Measurements from ENCODE around the gene VGLL3. TPM values are rescaled to one million over a fixed set of nuclear protein-coding genes. Genes with fewer than 3 reads are reported as not detected.

VGLL3 gene
- total RNA-seq, 1 experiment from 2014 or later = 0.10 TPM

DNA sequence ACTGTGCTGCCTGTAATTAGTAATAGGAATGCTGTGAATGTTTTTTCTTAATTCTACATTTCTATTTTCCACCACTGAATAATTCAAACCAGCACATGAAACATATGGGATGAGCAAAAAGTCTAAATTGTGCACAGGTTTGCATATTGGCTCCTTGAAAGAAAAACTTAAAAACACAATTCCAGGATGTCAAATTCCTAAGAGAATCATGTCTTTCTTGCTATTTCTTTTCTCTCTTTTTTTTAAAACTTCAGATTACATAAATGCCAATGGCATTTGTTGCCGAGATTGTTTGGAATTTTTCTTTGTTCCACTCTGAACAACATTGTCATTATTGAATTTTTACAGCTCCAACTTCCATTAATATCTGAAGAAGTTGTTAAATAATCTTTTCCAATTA, 60.8 kb downstream of the VGLL3 start:
- BruUV-seq (replicated peaks) = no TSS peak
- H3K79me2 ChIP-seq (ENCODE audit: insufficient read depth, low read length) = no peaks in the 10 kb centered on the region
- ATAC-seq = no peak

DNA sequence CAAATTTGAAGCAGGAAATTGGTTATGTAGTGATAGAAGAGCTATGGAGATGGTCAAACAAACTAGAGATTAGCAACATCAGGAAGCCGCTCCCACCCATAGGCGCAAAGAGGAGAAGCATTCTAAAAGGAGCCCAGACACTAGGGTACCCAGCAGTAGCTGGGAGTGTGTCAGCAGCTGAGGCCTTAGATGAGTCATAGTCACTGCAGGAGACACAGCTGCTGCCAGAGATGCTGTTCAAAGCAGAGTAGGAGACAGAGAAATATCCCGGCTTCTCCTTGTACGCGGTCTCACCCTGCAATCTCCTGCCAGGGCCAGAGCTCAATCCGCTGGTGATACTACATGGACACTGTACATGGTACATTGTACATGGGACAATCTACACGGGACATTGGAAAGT, 61.9 kb downstream of the VGLL3 start:
- no peak for ATAC-seq
- Histone ChIP-seq H3K4me3 (replicated peaks in 1 of 2; ENCODE audit: low read depth in 1 of 2, low read length in 2 of 2) (no peak overlapping the region), H4K20me1 (ENCODE audit: insufficient read depth) (no peaks in the 10 kb centered on the region), H3K9me2 (ENCODE audit: insufficient read depth) (no peaks in the 10 kb centered on the region), H3K27ac (ENCODE audit: low read depth, low read length) (no peak overlapping the region), H3K9me3 (ENCODE audit: control insufficient read depth in 1 of 2, insufficient read depth in 1 of 2, low read depth in 1 of 2, low read length in 2 of 2) (no peaks in the 10 kb centered on the region), H3K4me1 (ENCODE audit: control insufficient read depth in 1 of 2, insufficient read depth in 2 of 2, low read length in 2 of 2) (no peaks in the 10 kb centered on the region), H2AFZ (ENCODE audit: low read depth, low read length, poor library complexity, severe bottlenecking) (no peak overlapping the region), H3K79me2 (ENCODE audit: insufficient read depth, low read length) (no peaks in the 10 kb centered on the region), H3K36me3 (ENCODE audit: control insufficient read depth in 1 of 2, insufficient read depth in 2 of 2, low read length in 2 of 2) (no peaks in the 10 kb centered on the region), H3K9ac (ENCODE audit: low read length) (no peak overlapping the region), H3K27me3 (ENCODE audit: insufficient read depth, low read length) (no peaks in the 10 kb centered on the region), H3K4me2 (ENCODE audit: low read length) (no peak overlapping the region)
- intact Hi-C loops (cut with micrococcal nuclease) = no loop called here
- DNase-seq (ENCODE audit: low read depth, low spot score) = no peak
- BruUV-seq (replicated peaks) = no TSS peak
- RAD21 ChIA-PET (ENCODE audit: low non-redundant PET in 1 of 2, low total read pairs in 2 of 2, uncharacterized antibody in 2 of 2, unreplicated experiment in 2 of 2) = no interaction called here
- no peak for TF ChIP-seq YY1 (IDR thresholded peaks at IDR 0.05; ENCODE audit: extremely low read depth, insufficient replicate concordance, low read depth, low read length)
- TF ChIP-seq EZH2phosphoT487 (IDR thresholded peaks at IDR 0.05; ENCODE audit: borderline replicate concordance) = no peak
- TF ChIP-seq SIN3A (IDR thresholded peaks at IDR 0.05; ENCODE audit: low read depth) = no peak
- no peak for TF ChIP-seq JUND (IDR thresholded peaks at IDR 0.05)
- no peak for TF ChIP-seq TCF7L2 (IDR thresholded peaks at IDR 0.05; ENCODE audit: borderline replicate concordance, extremely low read depth, insufficient read depth, insufficient read length)
- no peak for TF ChIP-seq ZFX (IDR thresholded peaks at IDR 0.05)
- TF ChIP-seq FOSL1 (IDR thresholded peaks at IDR 0.05; ENCODE audit: low read depth) = no peak
- POLR2A ChIA-PET = no interaction called here
- CTCF ChIA-PET = no interaction called here

More for the DNA sequence above, 60.8 kb downstream of the VGLL3 start:
- Histone ChIP-seq H3K36me3 (ENCODE audit: control insufficient read depth in 1 of 2, insufficient read depth in 2 of 2, low read length in 2 of 2) (no peaks in the 10 kb centered on the region), H3K27me3 (ENCODE audit: insufficient read depth, low read length) (no peaks in the 10 kb centered on the region), H3K9me2 (ENCODE audit: insufficient read depth) (no peaks in the 10 kb centered on the region), H3K9ac (ENCODE audit: low read length) (no peak overlapping the region), H3K4me3 (replicated peaks in 1 of 2; ENCODE audit: low read depth in 1 of 2, low read length in 2 of 2) (no peak overlapping the region), H4K20me1 (ENCODE audit: insufficient read depth) (no peaks in the 10 kb centered on the region), H3K9me3 (ENCODE audit: control insufficient read depth in 1 of 2, insufficient read depth in 1 of 2, low read depth in 1 of 2, low read length in 2 of 2) (no peaks in the 10 kb centered on the region), H3K4me1 (ENCODE audit: control insufficient read depth in 1 of 2, insufficient read depth in 2 of 2, low read length in 2 of 2) (no peaks in the 10 kb centered on the region), H2AFZ (ENCODE audit: low read depth, low read length, poor library complexity, severe bottlenecking) (no peak overlapping the region), H3K27ac (ENCODE audit: low read depth, low read length) (no peak overlapping the region), H3K4me2 (ENCODE audit: low read length) (no peak overlapping the region)
- no peak for DNase-seq (ENCODE audit: low read depth, low spot score)
- RAD21 ChIA-PET (ENCODE audit: low non-redundant PET in 1 of 2, low total read pairs in 2 of 2, uncharacterized antibody in 2 of 2, unreplicated experiment in 2 of 2) = no interaction called here
- TF ChIP-seq CBX3 (IDR thresholded peaks at IDR 0.05; ENCODE audit: low read depth) = no peak
- no peak for TF ChIP-seq EGR1 (IDR thresholded peaks at IDR 0.05; ENCODE audit: low read depth)
- TF ChIP-seq POLR2A (IDR thresholded peaks at IDR 0.05; ENCODE audit: borderline replicate concordance, extremely low read depth, insufficient read depth, insufficient read length) = no peak
- no peak for TF ChIP-seq SP1 (IDR thresholded peaks at IDR 0.05; ENCODE audit: low read depth)
- TF ChIP-seq FOSL1 (IDR thresholded peaks at IDR 0.05; ENCODE audit: low read depth) = no peak
- TF ChIP-seq, protein P1, sequence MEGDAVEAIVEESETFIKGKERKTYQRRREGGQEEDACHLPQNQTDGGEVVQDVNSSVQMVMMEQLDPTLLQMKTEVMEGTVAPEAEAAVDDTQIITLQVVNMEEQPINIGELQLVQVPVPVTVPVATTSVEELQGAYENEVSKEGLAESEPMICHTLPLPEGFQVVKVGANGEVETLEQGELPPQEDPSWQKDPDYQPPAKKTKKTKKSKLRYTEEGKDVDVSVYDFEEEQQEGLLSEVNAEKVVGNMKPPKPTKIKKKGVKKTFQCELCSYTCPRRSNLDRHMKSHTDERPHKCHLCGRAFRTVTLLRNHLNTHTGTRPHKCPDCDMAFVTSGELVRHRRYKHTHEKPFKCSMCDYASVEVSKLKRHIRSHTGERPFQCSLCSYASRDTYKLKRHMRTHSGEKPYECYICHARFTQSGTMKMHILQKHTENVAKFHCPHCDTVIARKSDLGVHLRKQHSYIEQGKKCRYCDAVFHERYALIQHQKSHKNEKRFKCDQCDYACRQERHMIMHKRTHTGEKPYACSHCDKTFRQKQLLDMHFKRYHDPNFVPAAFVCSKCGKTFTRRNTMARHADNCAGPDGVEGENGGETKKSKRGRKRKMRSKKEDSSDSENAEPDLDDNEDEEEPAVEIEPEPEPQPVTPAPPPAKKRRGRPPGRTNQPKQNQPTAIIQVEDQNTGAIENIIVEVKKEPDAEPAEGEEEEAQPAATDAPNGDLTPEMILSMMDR (IDR thresholded peaks at IDR 0.05 in 2 of 3, conservative IDR thresholded peaks at IDR 0.05 in 1 of 3; ENCODE audit: borderline replicate concordance in 1 of 3, insufficient read depth in 1 of 3, low read depth in 2 of 3, low read length in 2 of 3) = no peak
- TF ChIP-seq, protein P2, sequence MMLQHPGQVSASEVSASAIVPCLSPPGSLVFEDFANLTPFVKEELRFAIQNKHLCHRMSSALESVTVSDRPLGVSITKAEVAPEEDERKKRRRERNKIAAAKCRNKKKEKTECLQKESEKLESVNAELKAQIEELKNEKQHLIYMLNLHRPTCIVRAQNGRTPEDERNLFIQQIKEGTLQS (IDR thresholded peaks at IDR 0.05) = no peak
- no peak for TF ChIP-seq RAD21 (IDR thresholded peaks at IDR 0.05; ENCODE audit: low read depth)
- TF ChIP-seq POLR2AphosphoS5 (IDR thresholded peaks at IDR 0.05; ENCODE audit: low read depth, low read length) = no peak
- intact Hi-C loops (cut with micrococcal nuclease) = no loop called here
- POLR2A ChIA-PET = no interaction called here
- CTCF ChIA-PET = no interaction called here
